ENCODE data around the gene FAIM.
A peak's percentile ranks its signal among the peaks of the same experiment; 100 is the strongest.

FAIM gene

GRCh38 chr3:138625707-138626365, 17.3 kb downstream of the FAIM start:
- H3K4me3 ChIP-seq (ENCODE audit: severe bottlenecking): no peak overlapping the region
- DNase-seq (ENCODE audit: low spot score): peak; percentile 67
- H3K4me1 ChIP-seq (ENCODE audit: insufficient read depth, poor library complexity, severe bottlenecking): peaks cover 5% of the 10 kb centered on the region
- peak; percentile 100 for ATAC-seq (ENCODE audit: low read depth)
- H3K27ac ChIP-seq (ENCODE audit: poor library complexity, severe bottlenecking): no peak overlapping the region
- TF ChIP-seq CTCF (IDR thresholded peaks at IDR 0.05; ENCODE audit: poor library complexity, severe bottlenecking): no peak
- H3K27me3 ChIP-seq (ENCODE audit: insufficient read depth, poor library complexity, severe bottlenecking): no peaks in the 10 kb centered on the region
- H3K9me3 ChIP-seq (ENCODE audit: severe bottlenecking): no peaks in the 10 kb centered on the region
- no peaks in the 10 kb centered on the region for H3K36me3 ChIP-seq (ENCODE audit: low read depth)

- peak; percentile 22; the same call in 1 of the 3 replicates for ATAC-seq (ENCODE audit: low read depth)
- no peak for DNase-seq (ENCODE audit: low spot score)
- H3K27ac ChIP-seq (ENCODE audit: poor library complexity, severe bottlenecking): no peak overlapping the region
- no peaks in the 10 kb centered on the region for H3K27me3 ChIP-seq (ENCODE audit: insufficient read depth, poor library complexity, severe bottlenecking)
- no peak for TF ChIP-seq CTCF (IDR thresholded peaks at IDR 0.05; ENCODE audit: poor library complexity, severe bottlenecking)
- H3K36me3 ChIP-seq (ENCODE audit: low read depth): no peaks in the 10 kb centered on the region
- H3K4me1 ChIP-seq (ENCODE audit: insufficient read depth, poor library complexity, severe bottlenecking): peaks cover 5% of the 10 kb centered on the region
- no peak overlapping the region for H3K4me3 ChIP-seq (ENCODE audit: severe bottlenecking)
- no peaks in the 10 kb centered on the region for H3K9me3 ChIP-seq (ENCODE audit: severe bottlenecking)
These were observed 21.0 kb downstream of the FAIM start for GRCh38 chr3:138629526-138629925.

GRCh38 chr3:138638641-138639040, 30.1 kb downstream of the FAIM start:
- peaks cover 8% of the 10 kb centered on the region for H3K9me3 ChIP-seq (ENCODE audit: severe bottlenecking)
- TF ChIP-seq CTCF (IDR thresholded peaks at IDR 0.05; ENCODE audit: poor library complexity, severe bottlenecking): no peak
- ATAC-seq (ENCODE audit: low read depth): no peak
- no peak overlapping the region for H3K4me3 ChIP-seq (ENCODE audit: severe bottlenecking)
- no peaks in the 10 kb centered on the region for H3K4me1 ChIP-seq (ENCODE audit: insufficient read depth, poor library complexity, severe bottlenecking)
- H3K27me3 ChIP-seq (ENCODE audit: insufficient read depth, poor library complexity, severe bottlenecking): no peaks in the 10 kb centered on the region
- DNase-seq (ENCODE audit: low spot score): no peak
- H3K27ac ChIP-seq (ENCODE audit: poor library complexity, severe bottlenecking): no peak overlapping the region
- H3K36me3 ChIP-seq (ENCODE audit: low read depth): no peaks in the 10 kb centered on the region

GRCh38 chr3:138640537-138640936, 32.0 kb downstream of the FAIM start:
- no peak for DNase-seq (ENCODE audit: low spot score)
- Histone ChIP-seq H3K27ac (ENCODE audit: poor library complexity, severe bottlenecking) (no peak overlapping the region), H3K9me3 (ENCODE audit: severe bottlenecking) (peaks cover 8% of the 10 kb centered on the region), H3K36me3 (ENCODE audit: low read depth) (no peaks in the 10 kb centered on the region), H3K4me3 (ENCODE audit: severe bottlenecking) (no peak overlapping the region), H3K4me1 (ENCODE audit: insufficient read depth, poor library complexity, severe bottlenecking) (no peaks in the 10 kb centered on the region), H3K27me3 (ENCODE audit: insufficient read depth, poor library complexity, severe bottlenecking) (no peaks in the 10 kb centered on the region)
- no peak for ATAC-seq (ENCODE audit: low read depth)
- TF ChIP-seq CTCF (IDR thresholded peaks at IDR 0.05; ENCODE audit: poor library complexity, severe bottlenecking): no peak

DNA sequence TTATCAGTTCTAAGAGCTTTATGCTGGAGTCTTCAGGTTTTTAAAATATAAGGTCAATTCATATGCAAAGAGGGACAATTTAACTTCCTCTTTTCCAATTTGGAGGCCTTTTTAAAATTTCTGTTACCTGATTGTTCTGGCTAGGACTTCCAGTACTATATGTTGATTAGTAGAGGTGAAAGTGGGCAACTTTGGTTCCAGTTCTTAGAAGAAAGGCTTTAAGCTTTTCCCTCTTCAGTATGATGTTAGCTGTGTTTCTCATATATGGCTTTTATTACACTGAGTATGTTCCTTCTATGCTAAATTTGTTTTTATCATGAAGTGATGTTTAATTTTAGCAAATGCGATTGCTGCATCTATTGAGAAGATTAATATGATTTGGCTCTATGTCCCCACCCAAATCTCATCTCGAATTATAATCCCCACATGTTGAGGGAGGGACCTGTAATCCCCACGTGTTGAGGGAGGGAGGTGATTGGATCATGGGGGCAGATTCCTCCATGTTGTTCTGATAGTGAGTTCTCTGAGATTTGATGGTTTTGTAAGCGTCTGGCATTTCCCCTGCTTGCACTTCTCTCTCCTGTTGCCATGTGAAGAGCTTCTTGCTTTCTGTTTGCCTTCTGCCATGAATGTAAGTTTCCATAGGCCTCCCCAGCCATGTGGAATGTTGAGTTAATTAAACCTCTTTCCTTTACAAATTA, 33.8 kb downstream of the FAIM start:
- no peak overlapping the region for H3K4me3 ChIP-seq (ENCODE audit: severe bottlenecking)

More for the DNA sequence above, 33.8 kb downstream of the FAIM start:
- no peak for ATAC-seq (ENCODE audit: low read depth)
- DNase-seq (ENCODE audit: low spot score): no peak
- Histone ChIP-seq H3K27me3 (ENCODE audit: insufficient read depth, poor library complexity, severe bottlenecking) (no peaks in the 10 kb centered on the region), H3K9me3 (ENCODE audit: severe bottlenecking) (peaks cover 10% of the 10 kb centered on the region), H3K36me3 (ENCODE audit: low read depth) (no peaks in the 10 kb centered on the region), H3K4me1 (ENCODE audit: insufficient read depth, poor library complexity, severe bottlenecking) (no peaks in the 10 kb centered on the region), H3K27ac (ENCODE audit: poor library complexity, severe bottlenecking) (no peak overlapping the region)
- TF ChIP-seq CTCF (IDR thresholded peaks at IDR 0.05; ENCODE audit: poor library complexity, severe bottlenecking): no peak
